CD14-positive monocyte (primary cell): ENCODE data around the gene VLDLR. TPM values are rescaled to one million over a fixed set of nuclear protein-coding genes. Genes with fewer than 3 reads are reported as not detected.

ENCODE experiments used
- DNase-seq, 3 donors: peaks; one replicate each; pipeline ENCODE4 v3.0.0-alpha.2; 2011 to 2022
- H2AFZ ChIP-seq: 2 replicates; pipeline ENCODE4 v1.6.0; 2012; ENCODE audit warnings: mild to moderate bottlenecking, low read depth, low read length, inconsistent platforms; ENCODE audit not compliant: insufficient read depth, poor library complexity, severe bottlenecking
- H3K27ac ChIP-seq, 2 donors: 1 replicate in 1 of 2; 2 replicates in 1 of 2; pipeline ENCODE4 v1.5.1; 2012 to 2013; ENCODE audit warnings: low read length in 2 of 2, control low read depth in 1 of 2, inconsistent platforms in 1 of 2, low read depth in 1 of 2, mild to moderate bottlenecking in 1 of 2
- H3K27me3 ChIP-seq, 2 donors: one replicate each; pipeline versions ENCODE4 v1.6.0 to v1.6.1; 2011 to 2013; ENCODE audit warnings: low read length in 2 of 2; ENCODE audit not compliant: control insufficient read depth in 2 of 2, insufficient read depth in 2 of 2
- H3K36me3 ChIP-seq, 2 donors: replicated peaks in 1 of 2; 1 replicate in 1 of 2; 2 replicates in 1 of 2; pipeline versions ENCODE4 v1.5.1 to v1.6.1; 2012 to 2013; ENCODE audit warnings: low read length in 2 of 2, control low read depth in 1 of 2, inconsistent platforms in 1 of 2, mild to moderate bottlenecking in 1 of 2; ENCODE audit not compliant: insufficient read depth in 2 of 2, control insufficient read depth in 1 of 2
- H3K4me1 ChIP-seq, 2 donors: 1 replicate in 1 of 2; 2 replicates in 1 of 2; pipeline versions ENCODE4 v1.5.1 to v1.6.1; 2012 to 2013; ENCODE audit warnings: low read length in 2 of 2, control low read depth in 1 of 2, inconsistent platforms in 1 of 2, mild to moderate bottlenecking in 1 of 2, moderate library complexity in 1 of 2; ENCODE audit not compliant: insufficient read depth in 2 of 2, control insufficient read depth in 1 of 2
- H3K4me2 ChIP-seq: replicated peaks from 2 replicates; pipeline ENCODE3; 2012; ENCODE audit warnings: low read length, moderate library complexity, mild to moderate bottlenecking; ENCODE audit not compliant: poor library complexity, severe bottlenecking; ENCODE audit errors: extremely low read depth
- H3K4me3 ChIP-seq, 3 experiments: fragments of 200-600 bp in 1 of 3; sonication (generic) in 1 of 3; replicated peaks in 1 of 3; 1 replicate in 2 of 3; 2 replicates in 1 of 3; pipeline ENCODE4 v1.5.1; 2011 to 2013; ENCODE audit warnings: low read length in 3 of 3, mild to moderate bottlenecking in 3 of 3, control low read depth in 2 of 3, low read depth in 2 of 3, inconsistent platforms in 1 of 3, moderate library complexity in 1 of 3
- H3K79me2 ChIP-seq: 2 replicates; pipeline ENCODE4 v1.6.0; 2012; ENCODE audit warnings: mild to moderate bottlenecking, control low read depth, inconsistent platforms, low read length, moderate library complexity; ENCODE audit not compliant: insufficient read depth
- H3K9ac ChIP-seq: 2 replicates; pipeline ENCODE4 v1.6.0; 2017; ENCODE audit warnings: low read length, mild to moderate bottlenecking; ENCODE audit not compliant: insufficient read depth, poor library complexity, severe bottlenecking
- H3K9me3 ChIP-seq, 2 donors: replicated peaks in 1 of 2; 1 replicate in 1 of 2; 2 replicates in 1 of 2; pipeline versions ENCODE4 v1.5.1 to v1.6.1; 2012 to 2013; ENCODE audit warnings: low read length in 2 of 2, control low read depth in 1 of 2; ENCODE audit not compliant: control insufficient read depth in 1 of 2, insufficient read depth in 1 of 2
- H4K20me1 ChIP-seq: 2 replicates; pipeline ENCODE4 v1.6.0; 2012; ENCODE audit warnings: mild to moderate bottlenecking, low read length, control low read depth, moderate library complexity; ENCODE audit not compliant: insufficient read depth
- H3K27ac Mint-ChIP-seq, 7 donors: one replicate each; pipeline ENCODE4 v1.8.0; 2020; ENCODE audit warnings: mild to moderate bottlenecking in 7 of 7, mixed read lengths in 7 of 7, moderate library complexity in 6 of 7, inconsistent platforms in 2 of 7
- H3K27me3 Mint-ChIP-seq, 3 donors: one replicate each; pipeline ENCODE4 v1.8.0; 2021 to 2022; ENCODE audit warnings: low read depth in 3 of 3, mild to moderate bottlenecking in 3 of 3, mixed read lengths in 3 of 3, moderate library complexity in 3 of 3, inconsistent platforms in 1 of 3
- H3K36me3 Mint-ChIP-seq, 2 donors: one replicate each; pipeline ENCODE4 v1.8.0; 2020; ENCODE audit warnings: mixed read lengths in 2 of 2, inconsistent platforms in 1 of 2, mild to moderate bottlenecking in 1 of 2
- H3K4me1 Mint-ChIP-seq: one replicate; pipeline ENCODE4 v1.8.0; 2020; ENCODE audit warnings: mild to moderate bottlenecking, mixed read lengths
- H3K4me3 Mint-ChIP-seq, 2 donors: one replicate each; pipeline ENCODE4 v1.8.0; 2020; ENCODE audit warnings: mild to moderate bottlenecking in 2 of 2, mixed read lengths in 2 of 2, moderate library complexity in 1 of 2
- H3K9me3 Mint-ChIP-seq, 7 donors: one replicate each; pipeline ENCODE4 v1.8.0; 2020 to 2022; ENCODE audit warnings: mixed read lengths in 7 of 7, mild to moderate bottlenecking in 6 of 7, moderate library complexity in 6 of 7, inconsistent platforms in 2 of 7
- WGBS: methylation state at CpG from one replicate; pipeline ENCODE4 v1.1.5; 2013; ENCODE audit warnings: missing lambda C conversion rate; ENCODE audit not compliant: insufficient coverage; 5-methylcytosine and 5-hydroxymethylcytosine counted together
- intact Hi-C, 2 donors: fragments of 100-400 bp; cut with micrococcal nuclease; formaldehyde crosslinking; loops; one replicate each; pipeline versions ENCODE4 v1.15.0 to v1.15.1; 2023
- polyA plus RNA-seq, 3 donors: library from polyadenylated mRNA; depleted of rRNA in 1 of 3; unstranded in 2 of 3; stranded (reverse) in 1 of 3; fragments of 300-500 nt in 2 of 3; fragments of >200 nt in 1 of 3; fragmentation: Illumina TruSeq in 2 of 3; gene quantifications; 1 replicate in 2 of 3; 2 replicates in 1 of 3; pipeline ENCODE4 v1.2.3, GENCODE V29; 2012 to 2021
- TF ChIP-seq, protein P1 (sequence below): fragments of 200-600 bp; IDR thresholded peaks from one replicate; pipeline ENCODE4 v1.8.0; 2022; ENCODE audit warnings: antibody characterized with exemption, mild to moderate bottlenecking

VLDLR gene
- polyA plus RNA-seq, 3 donors, result 0.05 to 0.07 TPM; not detected in 1

DNA sequence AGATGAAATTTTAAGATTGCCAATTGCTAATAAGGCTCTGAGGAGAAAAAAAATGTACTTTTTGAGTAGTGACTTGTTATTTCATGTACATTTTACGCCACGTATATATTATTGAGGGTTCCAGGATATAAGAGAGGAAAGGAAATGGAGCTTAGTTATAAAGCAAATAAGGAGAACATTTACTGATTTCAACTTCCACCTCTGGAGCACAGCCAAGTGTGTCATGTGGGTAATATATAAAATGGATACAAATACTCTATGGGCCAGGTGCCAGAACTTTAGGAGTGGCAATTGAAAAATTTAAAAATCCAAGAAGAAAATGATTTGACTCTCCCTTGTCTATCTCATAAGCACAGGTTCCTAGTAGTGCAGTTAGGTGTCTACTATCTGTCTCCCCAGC, 45.0 kb upstream of the VLDLR start:
- H3K27ac ChIP-seq, result no peak overlapping the region
- Mint-ChIP-seq H3K36me3 (no peaks in the 10 kb centered on the region), H3K27ac (no peak overlapping the region), H3K27me3 (peaks cover 0 to 4% (median 3%) of the 10 kb centered on the region in 3 donors), H3K4me3 (no peak overlapping the region), H3K4me1 (no peaks in the 10 kb centered on the region), H3K9me3 (peaks cover 0 to 3% (median 2%) of the 10 kb centered on the region in 7 donors)
- no peak overlapping the region for H3K4me3 ChIP-seq
- no peak for DNase-seq
- intact Hi-C loops, result no loop called here
- H3K36me3 ChIP-seq, result no peaks in the 10 kb centered on the region
- H3K79me2 ChIP-seq, result no peaks in the 10 kb centered on the region
- H3K27me3 ChIP-seq, result no peaks in the 10 kb centered on the region
- WGBS, result no CpG with 5 or more reads among the region's 2 CpGs
- H3K9ac ChIP-seq, result no peak overlapping the region
- no peaks in the 10 kb centered on the region for H4K20me1 ChIP-seq
- H3K4me1 ChIP-seq, result no peaks in the 10 kb centered on the region
- H3K4me2 ChIP-seq, result no peak overlapping the region
- TF ChIP-seq, protein P1, sequence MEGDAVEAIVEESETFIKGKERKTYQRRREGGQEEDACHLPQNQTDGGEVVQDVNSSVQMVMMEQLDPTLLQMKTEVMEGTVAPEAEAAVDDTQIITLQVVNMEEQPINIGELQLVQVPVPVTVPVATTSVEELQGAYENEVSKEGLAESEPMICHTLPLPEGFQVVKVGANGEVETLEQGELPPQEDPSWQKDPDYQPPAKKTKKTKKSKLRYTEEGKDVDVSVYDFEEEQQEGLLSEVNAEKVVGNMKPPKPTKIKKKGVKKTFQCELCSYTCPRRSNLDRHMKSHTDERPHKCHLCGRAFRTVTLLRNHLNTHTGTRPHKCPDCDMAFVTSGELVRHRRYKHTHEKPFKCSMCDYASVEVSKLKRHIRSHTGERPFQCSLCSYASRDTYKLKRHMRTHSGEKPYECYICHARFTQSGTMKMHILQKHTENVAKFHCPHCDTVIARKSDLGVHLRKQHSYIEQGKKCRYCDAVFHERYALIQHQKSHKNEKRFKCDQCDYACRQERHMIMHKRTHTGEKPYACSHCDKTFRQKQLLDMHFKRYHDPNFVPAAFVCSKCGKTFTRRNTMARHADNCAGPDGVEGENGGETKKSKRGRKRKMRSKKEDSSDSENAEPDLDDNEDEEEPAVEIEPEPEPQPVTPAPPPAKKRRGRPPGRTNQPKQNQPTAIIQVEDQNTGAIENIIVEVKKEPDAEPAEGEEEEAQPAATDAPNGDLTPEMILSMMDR, result no peak
- no peaks in the 10 kb centered on the region for H3K9me3 ChIP-seq
- no peak overlapping the region for H2AFZ ChIP-seq

DNA sequence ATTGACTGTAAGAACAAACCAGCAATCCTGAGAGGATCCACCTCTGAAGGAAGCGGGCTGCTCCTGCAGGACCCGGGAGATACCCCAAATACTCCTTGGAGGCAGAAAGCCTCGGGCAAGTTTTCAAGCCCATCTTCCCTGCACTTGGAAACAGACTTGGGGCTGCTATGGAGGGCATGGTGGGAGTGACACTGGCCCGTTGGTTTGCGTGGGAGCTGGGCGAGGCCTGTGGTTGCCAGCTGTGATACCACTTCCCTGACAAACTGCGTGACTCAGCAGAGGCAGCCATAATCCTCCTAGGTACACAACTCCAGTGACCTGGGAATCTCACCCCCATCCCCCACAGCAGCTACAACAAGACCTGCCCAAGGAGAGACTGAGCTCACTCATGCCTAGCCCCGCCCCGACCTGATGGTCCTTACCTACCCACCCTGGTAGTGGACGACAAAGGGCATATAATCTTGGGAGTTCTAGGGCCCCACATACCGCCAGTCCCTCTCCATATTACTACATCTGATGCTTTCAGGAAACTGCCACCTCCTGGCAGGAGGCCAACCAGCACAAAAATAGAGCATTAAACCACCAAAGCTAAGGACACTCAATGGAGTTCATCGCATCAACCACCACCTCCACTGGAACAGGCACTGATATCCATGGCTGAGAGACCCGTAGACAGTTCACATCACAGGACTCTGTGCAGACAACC, 38.1 kb upstream of the VLDLR start:
- Histone ChIP-seq H3K9me3 (peaks cover 0 to 6% of the 10 kb centered on the region in 2 donors), H3K79me2 (no peaks in the 10 kb centered on the region), H3K36me3 (no peaks in the 10 kb centered on the region), H3K4me3 (no peak overlapping the region), H3K27me3 (no peaks in the 10 kb centered on the region), H3K4me1 (no peaks in the 10 kb centered on the region), H3K27ac (no peak overlapping the region), H3K9ac (no peak overlapping the region), H2AFZ (no peak overlapping the region), H3K4me2 (no peak overlapping the region), H4K20me1 (no peaks in the 10 kb centered on the region)
- H3K27me3 Mint-ChIP-seq, result peaks cover 2 to 4% (median 2%) of the 10 kb centered on the region in 3 donors
- H3K36me3 Mint-ChIP-seq, result no peaks in the 10 kb centered on the region
- intact Hi-C loops, result no loop called here
- no peak for DNase-seq
- no peak overlapping the region for H3K27ac Mint-ChIP-seq
- TF ChIP-seq, protein P1, result no peak
- H3K4me3 Mint-ChIP-seq, result no peak overlapping the region
- H3K4me1 Mint-ChIP-seq, result no peaks in the 10 kb centered on the region
- H3K9me3 Mint-ChIP-seq, result peaks cover 4 to 26% (median 10%) of the 10 kb centered on the region in 7 donors
- 73% methylated on average over 6 of the region's 13 CpGs for WGBS
